Activated CD8-positive, alpha-beta memory T cell treated with anti-CD3 and anti-CD28 coated beads, Interleukin-2, amount 50 U/mL, for 1 hour (primary cell): Measurements from ENCODE around the gene KCNJ5.

Source experiments
- DNase-seq: peaks from one replicate; pipeline ENCODE4 v3.0.0-alpha.2; 2020; ENCODE audit errors: extremely low read depth

The KCNJ5 gene

DNA sequence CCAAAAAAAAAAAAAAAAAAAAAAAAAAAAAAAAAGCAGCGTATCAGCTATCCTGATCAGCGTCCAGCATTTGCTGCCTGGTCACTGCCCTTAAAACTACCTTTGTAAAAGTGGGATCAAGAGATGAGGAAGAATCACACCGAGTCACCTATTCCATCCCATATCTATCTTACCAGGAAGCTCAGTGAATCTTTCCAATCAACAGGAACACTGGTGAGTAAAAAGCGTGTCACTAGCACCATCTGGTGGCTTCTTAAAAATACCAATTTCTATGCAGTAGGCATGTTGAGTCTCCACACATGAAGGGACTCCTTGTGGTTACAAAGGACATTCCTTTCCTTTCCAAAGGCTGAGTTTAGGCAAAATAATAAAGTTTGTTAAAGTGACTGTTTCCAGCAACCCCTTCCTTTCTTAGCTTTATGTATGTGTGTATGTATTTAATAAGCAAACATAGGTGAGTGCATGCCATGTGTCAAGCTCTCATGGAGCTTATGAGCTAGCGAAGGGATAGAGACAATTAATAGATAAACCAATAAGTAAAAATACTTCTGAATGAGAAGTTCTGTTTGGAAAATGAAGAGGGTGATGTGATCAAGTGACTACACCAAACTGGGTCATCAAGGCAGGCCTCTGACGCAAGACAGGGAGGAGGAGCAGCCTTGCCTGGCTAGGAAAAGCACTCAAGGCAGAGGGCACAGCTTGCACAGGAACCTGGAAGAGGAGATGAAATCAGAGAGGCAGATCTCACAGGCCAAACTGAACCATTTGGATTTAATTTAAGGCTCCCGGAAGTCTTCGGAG lies 65.4 kb downstream of the KCNJ5 start:
- no peak for DNase-seq

DNA sequence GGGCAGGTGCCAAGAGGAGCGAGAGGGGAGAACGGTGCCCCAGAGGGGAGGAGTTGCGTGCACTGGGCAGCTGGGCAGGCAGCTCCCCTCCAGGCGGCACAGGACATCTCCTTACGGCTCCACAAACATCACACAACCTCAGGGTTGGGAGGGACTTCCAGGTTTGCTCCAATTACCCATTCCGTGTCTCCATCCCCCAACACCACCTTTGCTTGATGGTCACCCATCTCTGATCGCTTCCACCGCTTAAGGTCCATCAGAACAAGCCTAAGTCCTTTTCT lies 66.0 kb downstream of the KCNJ5 start:
- no peak for DNase-seq

DNA sequence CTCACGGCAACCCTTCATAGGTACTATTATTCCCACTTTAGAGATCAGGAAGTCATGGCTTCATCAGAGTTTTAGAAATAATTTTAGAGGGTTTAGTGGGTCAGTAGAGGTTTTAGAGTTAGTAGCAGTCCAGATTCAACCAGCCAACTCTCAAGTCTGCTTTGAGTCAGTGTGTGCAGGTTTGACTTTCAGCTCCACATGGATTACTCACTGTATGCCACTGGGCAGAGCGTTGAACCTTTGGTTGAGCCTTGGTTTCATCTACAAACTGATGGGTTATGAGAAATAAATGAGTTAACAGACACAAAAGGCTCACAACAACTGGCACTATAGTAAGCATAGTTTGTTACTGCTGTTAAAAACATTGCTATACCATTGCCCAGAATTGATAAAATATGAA lies 70.5 kb downstream of the KCNJ5 start:
- no peak for DNase-seq

DNA sequence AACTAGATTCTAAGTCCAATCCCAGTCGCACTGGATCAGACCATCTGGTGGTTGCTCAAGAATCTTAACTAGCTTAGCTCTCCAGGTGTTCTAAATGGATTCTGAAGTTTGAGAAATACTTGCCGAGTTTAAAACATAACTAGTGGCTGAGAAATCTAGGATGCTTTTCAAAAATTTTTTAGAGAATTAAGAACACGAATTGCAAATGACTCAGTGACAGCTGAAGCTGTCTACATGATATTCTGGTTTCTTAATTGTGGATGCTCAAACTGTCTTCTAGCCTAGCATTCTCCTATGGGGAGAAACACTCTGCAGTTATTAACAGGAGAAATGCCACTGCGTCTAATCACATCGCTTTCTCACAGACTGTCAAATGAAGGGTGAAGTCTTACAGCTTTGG lies 71.7 kb downstream of the KCNJ5 start:
- DNase-seq, result no peak

DNA sequence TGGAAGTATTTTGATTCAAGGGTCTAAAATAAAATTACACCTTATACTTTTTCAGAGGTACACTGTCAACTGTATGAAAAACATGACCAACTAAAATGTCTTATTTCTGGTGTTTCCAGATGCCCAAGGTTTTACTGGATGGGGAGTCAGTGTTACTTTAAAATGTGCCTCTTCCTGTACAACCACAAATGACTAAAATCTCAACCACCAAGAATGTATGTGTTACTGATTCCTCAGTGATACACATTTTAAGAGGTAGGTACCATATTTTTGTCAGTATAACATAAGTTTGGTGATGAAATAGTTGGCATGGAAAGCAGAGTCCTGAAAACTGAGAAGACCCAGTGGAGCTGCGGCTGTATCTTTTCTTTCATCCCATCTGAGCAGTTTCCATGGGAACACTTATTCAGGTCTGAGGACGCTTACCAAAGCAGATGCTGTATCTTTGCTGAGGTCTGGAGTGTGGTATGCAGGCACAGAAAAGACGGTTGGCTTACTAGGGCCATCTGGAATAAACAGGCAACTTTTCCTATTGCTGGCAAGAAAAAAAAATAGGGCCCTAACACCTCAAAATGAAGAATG lies 72.7 kb downstream of the KCNJ5 start:
- no peak for DNase-seq

DNA sequence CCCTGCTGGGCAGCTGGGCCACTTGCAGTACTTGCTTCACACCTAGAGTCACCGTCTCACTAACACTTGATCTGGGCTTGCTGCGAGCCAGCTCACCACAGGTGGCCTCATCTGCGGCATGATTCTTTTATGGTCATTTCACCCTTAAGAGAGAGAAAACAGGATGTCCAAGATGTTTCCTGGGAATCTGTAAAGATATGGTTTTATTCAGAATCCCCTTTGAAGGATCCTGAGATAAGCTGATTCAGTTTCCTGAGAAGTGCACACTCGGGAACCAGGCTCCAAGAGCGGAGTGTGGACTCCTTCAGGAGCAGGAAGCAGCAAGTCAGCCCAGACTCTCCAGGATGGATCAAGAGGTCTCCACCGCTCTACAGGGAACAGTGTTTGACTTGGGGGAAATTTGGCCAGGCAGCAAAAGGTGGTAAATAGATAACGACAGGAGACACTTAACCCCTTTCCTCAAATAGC lies 73.3 kb downstream of the KCNJ5 start:
- no peak for DNase-seq

DNA sequence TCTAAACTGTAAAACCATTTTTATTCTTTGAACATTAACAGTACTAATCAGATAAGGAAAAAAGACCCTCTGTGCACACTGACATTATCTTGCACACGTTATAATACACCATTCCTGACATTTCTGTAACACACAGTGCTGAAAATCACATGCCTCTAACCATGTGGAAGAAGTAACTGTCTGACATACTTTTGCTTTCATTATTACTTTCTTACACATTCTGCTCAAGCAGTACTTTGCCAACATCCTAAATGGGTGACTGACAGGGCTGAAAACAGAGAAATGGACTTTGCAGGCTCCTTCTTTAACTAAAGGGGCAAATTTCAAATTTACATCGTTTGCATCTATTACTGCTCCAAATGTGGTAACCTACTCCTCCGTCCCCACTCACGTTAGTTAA lies 74.3 kb downstream of the KCNJ5 start:
- DNase-seq, result no peak

DNA sequence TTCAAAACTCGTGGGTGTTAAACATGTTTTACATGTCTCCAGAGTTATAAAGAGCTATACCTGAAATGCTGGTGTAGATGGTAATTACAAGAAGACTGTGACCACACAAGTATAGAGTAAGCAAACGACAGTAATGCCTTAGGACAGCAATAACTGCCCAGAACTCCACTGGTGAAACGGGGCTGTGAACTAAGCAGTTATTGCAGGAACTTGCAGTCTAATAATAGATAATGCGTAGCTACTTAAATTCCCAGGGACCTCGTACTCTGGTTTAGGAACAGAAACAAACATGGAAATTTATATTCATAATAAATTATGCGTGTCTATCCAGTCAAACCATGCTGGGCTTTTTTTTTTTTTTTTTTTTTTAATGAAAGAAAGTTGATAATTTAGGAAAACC lies 76.4 kb downstream of the KCNJ5 start:
- DNase-seq, result no peak

DNA sequence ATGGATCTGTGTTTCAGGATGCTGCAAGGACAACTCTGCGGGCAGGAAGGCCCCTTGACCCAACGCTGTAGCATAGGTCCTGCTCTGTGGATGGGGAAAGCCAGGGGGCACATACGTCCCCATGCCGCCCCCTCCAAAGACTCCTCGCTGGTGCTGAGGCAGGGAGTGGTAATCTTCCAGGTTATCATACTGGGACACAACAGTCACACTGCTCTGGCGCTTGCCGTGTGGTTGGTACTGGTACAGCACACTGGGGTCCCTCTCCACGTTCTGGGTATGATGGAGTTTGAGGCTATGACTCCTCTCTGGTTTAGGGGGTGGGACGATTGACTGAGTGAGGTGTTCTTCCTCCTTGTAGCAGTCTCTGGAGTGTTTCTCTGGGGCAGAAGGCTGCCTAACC lies 77.8 kb downstream of the KCNJ5 start:
- no peak for DNase-seq
